Coronary artery (tissue), 2 donors: ENCODE measurements around the gene DPP10.

Experiments
- DNase-seq: peaks from one replicate; pipeline ENCODE4 v3.0.0-alpha.2; 2017; ENCODE audit warnings: low spot score
- H3K27ac ChIP-seq, 2 donors: fragments of 200-600 bp; sonication (generic); one replicate each; pipeline ENCODE4 v1.5.1; 2016 to 2019
- H3K4me3 ChIP-seq: fragments of 200-600 bp; sonication (generic); 2 replicates; pipeline ENCODE4 v1.5.1; 2016; ENCODE audit warnings: mild to moderate bottlenecking, moderate library complexity
- TF ChIP-seq, protein P1 (sequence below): fragments of 200-600 bp; sonication (generic); IDR thresholded peaks from one replicate; pipeline ENCODE4 v1.5.1; 2019; ENCODE audit warnings: antibody characterized with exemption

DPP10 gene

DNA sequence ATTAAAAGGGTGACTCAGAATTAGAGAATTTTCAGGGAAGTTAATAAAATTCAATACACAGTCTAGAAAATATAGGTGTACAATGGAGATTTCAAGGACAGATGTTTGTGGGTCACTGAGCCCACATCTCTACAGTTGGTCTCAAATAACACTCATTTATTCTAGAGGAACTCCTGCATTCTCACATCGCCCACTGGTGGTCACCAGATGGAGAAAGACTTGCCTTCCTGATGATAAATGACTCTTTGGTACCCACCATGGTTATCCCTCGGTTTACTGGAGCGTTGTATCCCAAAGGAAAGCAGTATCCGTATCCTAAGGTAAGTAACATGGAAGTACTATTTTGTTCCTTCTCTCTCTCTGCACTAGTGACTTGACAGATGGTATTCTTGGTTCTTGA is 1297.1 kb downstream of the DPP10 start:
- Histone ChIP-seq H3K27ac (no peak overlapping the region), H3K4me3 (no peak overlapping the region)
- DNase-seq, result no peak
- TF ChIP-seq, protein P1, sequence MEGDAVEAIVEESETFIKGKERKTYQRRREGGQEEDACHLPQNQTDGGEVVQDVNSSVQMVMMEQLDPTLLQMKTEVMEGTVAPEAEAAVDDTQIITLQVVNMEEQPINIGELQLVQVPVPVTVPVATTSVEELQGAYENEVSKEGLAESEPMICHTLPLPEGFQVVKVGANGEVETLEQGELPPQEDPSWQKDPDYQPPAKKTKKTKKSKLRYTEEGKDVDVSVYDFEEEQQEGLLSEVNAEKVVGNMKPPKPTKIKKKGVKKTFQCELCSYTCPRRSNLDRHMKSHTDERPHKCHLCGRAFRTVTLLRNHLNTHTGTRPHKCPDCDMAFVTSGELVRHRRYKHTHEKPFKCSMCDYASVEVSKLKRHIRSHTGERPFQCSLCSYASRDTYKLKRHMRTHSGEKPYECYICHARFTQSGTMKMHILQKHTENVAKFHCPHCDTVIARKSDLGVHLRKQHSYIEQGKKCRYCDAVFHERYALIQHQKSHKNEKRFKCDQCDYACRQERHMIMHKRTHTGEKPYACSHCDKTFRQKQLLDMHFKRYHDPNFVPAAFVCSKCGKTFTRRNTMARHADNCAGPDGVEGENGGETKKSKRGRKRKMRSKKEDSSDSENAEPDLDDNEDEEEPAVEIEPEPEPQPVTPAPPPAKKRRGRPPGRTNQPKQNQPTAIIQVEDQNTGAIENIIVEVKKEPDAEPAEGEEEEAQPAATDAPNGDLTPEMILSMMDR, result no peak

DNA sequence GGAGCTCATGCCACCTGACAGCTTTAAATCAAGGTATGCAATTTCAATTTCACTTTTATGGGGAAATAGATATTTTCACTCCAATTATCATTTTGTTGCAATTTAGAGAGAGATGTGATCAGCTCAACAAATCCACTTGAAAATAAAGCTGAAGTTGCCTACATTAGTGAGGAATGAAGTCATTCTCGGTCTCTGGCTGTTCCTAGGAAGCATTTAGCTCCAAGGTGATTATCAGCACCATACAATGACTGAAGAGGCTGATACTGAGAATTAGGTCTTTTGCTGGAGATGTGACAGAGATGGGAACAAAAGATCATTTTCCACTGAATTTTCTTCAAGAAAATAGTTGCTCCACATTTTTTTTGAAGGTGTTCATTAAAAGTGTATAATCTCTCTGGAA is 1303.7 kb downstream of the DPP10 start:
- Histone ChIP-seq H3K4me3 (no peak overlapping the region), H3K27ac (no peak overlapping the region)
- no peak for DNase-seq
- TF ChIP-seq, protein P1, result no peak

DNA sequence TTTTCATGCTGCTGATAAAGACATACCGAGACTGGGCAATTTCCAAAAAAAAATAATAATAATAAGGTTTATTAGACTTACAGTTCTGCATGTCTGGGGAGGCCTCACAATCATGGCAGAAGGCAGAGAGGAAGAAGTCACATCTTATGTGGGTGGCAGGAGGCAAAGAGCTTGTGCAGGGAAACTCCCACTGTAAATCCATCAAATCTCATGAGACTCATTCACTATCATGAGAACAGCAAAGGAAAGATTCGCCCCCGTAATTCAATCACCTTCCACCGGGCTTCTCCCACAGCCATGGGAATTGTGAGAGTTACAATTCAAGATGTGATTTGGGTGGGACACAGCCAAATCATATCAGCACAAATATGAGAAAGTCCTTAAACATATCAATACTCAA is 1314.8 kb downstream of the DPP10 start:
- H3K27ac ChIP-seq, result no peak overlapping the region
- no peak overlapping the region for H3K4me3 ChIP-seq
- DNase-seq, result no peak
- TF ChIP-seq, protein P1, result no peak

DNA sequence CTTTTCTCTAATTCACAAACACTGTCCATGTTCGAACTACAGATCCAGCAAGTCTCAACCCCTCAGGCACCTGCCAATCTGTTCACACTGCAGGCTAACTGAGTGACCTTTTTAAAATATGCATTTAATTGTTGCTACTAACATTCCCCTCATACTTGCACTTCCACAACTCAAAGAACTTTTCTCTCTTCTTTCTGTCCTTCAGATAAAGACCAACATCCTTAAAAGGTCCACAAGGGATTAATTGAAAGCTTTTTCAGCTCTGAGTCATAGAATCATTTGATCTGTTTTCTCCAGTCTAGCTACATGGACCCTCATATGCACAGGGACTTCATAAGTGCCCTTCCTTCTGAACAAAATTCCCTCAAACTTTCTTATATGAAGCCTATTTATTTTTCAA is 1321.2 kb downstream of the DPP10 start:
- Histone ChIP-seq H3K4me3 (no peak overlapping the region), H3K27ac (no peak overlapping the region)
- no peak for DNase-seq
- TF ChIP-seq, protein P1, result no peak

DNA sequence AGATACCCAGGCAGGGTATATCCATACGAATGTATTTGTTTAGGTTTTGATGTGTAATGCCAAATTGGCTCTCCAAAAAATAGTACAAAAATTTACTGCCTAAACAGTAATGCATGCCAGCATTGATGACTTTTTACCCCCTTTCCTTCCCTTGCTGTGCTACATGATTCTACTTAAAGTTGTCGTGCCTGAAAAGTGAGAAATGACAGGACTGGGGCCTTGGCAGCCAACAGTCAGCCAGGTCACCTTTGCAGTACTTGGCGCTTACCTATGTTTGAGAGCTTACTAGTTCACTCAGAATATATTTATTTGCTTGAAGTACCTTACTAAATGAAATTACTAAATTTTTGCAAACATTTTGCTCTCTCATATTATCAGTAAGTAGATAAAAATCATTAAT is 1329.1 kb downstream of the DPP10 start:
- no peak overlapping the region for H3K27ac ChIP-seq
- no peak overlapping the region for H3K4me3 ChIP-seq
- no peak for DNase-seq
- TF ChIP-seq, protein P1, result no peak

DNA sequence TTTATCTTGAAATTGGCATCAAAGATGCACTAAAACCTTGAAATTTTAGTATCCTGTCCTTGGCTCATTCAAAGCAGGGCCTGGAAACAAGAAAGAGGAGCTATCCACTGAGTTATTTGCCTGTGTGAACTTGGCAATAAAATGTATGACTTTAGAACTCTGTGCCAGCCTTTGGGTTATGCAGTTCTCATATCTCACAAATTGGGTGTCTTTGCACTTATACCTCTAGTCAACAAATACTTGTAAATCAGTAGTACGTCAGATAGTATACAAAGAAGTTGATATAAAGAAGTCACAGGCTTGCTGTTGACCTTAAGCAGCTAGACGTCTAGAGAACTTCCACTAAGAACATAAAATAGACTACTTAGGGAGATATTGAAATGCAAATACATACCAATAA is 1331.9 kb downstream of the DPP10 start:
- Histone ChIP-seq H3K27ac (no peak overlapping the region), H3K4me3 (no peak overlapping the region)
- DNase-seq, result no peak
- TF ChIP-seq, protein P1, result no peak

DNA sequence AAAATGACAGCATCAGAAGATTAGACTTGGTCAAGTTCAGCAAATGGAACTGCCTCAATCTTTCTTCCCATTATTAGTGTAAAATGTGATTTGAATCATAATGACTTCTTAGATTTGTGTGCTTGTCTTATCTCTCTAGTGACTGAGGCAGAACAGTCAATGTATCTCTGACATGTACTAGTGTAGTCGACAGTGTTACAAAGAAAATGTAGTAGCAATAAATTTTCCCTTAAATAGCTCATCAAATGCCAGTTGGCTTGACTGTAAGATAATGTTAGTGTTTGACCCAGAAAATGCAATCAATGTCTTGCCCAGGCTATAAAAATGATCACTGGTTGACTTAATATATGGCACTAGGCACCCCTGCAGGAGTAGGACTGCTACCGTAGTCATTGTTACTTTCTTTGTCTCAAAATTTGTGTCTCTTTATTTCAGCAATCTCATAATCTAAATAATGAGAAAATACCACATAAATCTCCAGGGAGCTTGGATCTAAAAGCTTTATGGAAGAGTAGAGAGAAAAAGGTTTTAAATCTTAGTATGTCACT is 1336.7 kb downstream of the DPP10 start:
- TF ChIP-seq, protein P1, result no peak
- Histone ChIP-seq H3K4me3 (no peak overlapping the region), H3K27ac (no peak overlapping the region)
- DNase-seq, result no peak
